H1 (cell line): Measurements from ENCODE around the gene IL9R. TPM values are rescaled to one million over a fixed set of nuclear protein-coding genes. Genes with fewer than 3 reads are reported as not detected.
"Not testable (repeated sequence)": the region's sequence is repeated elsewhere in the genome, so short reads cannot be mapped to it uniquely, and the experiment has no call there.

ENCODE experiments used
- CTCF ChIA-PET: fragments of 300-600 bp; sonication (Branson Sonifier 250); formaldehyde crosslinking; loops from one replicate; lab custom pipeline; 2021; ENCODE audit not compliant: partially characterized antibody; lab: Charles Lee
- POLR2A ChIA-PET: fragments of 300-600 bp; sonication (Branson Sonifier 250); formaldehyde crosslinking; loops from one replicate; lab custom pipeline; 2021; ENCODE audit warnings: inconsistent platforms; ENCODE audit not compliant: partially characterized antibody; lab: Charles Lee
- DNase-seq, 2 experiments: peaks; one replicate each; pipeline versions ENCODE4 v3.0.0 to v3.0.0-alpha.2; 2010 to 2022; ENCODE audit warnings: low spot score in 2 of 2, low read depth in 1 of 2, mixed read lengths in 1 of 2
- FAIRE-seq: peaks from 2 replicates; lab custom pipeline; 2011; peaks lifted over from hg19 to GRCh38; lab: Jason Lieb, UNC
- H2AFZ ChIP-seq: 2 replicates; pipeline ENCODE4 v1.8.1; 2012; ENCODE audit warnings: low read length, inconsistent platforms
- H2AK5ac ChIP-seq: 2 replicates; pipeline ENCODE4 v1.6.1; 2013; ENCODE audit warnings: low read depth, low read length
- H2BK120ac ChIP-seq: replicated peaks from 2 replicates; pipeline ENCODE3; 2013; ENCODE audit warnings: low read depth, low read length, inconsistent platforms
- H2BK12ac ChIP-seq: 2 replicates; pipeline ENCODE4 v1.6.1; 2013; ENCODE audit warnings: low read depth, low read length
- H2BK15ac ChIP-seq: 2 replicates; pipeline ENCODE4 v1.6.1; 2013; ENCODE audit warnings: low read length
- H2BK20ac ChIP-seq: 2 replicates; pipeline ENCODE4 v1.6.1; 2013; ENCODE audit warnings: low read length
- H2BK5ac ChIP-seq: 2 replicates; pipeline ENCODE4 v1.6.1; 2013; ENCODE audit warnings: low read depth, low read length
- H3K14ac ChIP-seq: 2 replicates; pipeline ENCODE4 v1.6.1; 2013; ENCODE audit warnings: inconsistent platforms; ENCODE audit not compliant: insufficient read length
- H3K18ac ChIP-seq: 2 replicates; pipeline ENCODE4 v1.6.1; 2013; ENCODE audit warnings: low read length; ENCODE audit errors: extremely low read depth
- H3K23ac ChIP-seq: 2 replicates; pipeline ENCODE4 v1.6.1; 2013; ENCODE audit warnings: inconsistent platforms; ENCODE audit not compliant: insufficient read length
- H3K23me2 ChIP-seq: 2 replicates; pipeline ENCODE4 v1.6.1; 2013; ENCODE audit warnings: low read depth, low read length
- H3K27ac ChIP-seq: 2 replicates; pipeline ENCODE4 v1.6.1; 2011; ENCODE audit warnings: low read depth, low read length, inconsistent platforms
- H3K27me3 ChIP-seq, 4 experiments: replicated peaks in 1 of 4; 1 replicate in 1 of 4; 2 replicates in 3 of 4; pipeline versions ENCODE4 v1.6.1 to v1.8.1; 2011 to 2013; ENCODE audit warnings: low read length in 3 of 4, mild to moderate bottlenecking in 3 of 4, inconsistent platforms in 2 of 4, mixed read lengths in 2 of 4, moderate library complexity in 1 of 4; ENCODE audit not compliant: control insufficient read depth in 3 of 4, insufficient read depth in 3 of 4; ENCODE audit errors: extremely low read depth in 1 of 4
- H3K36me3 ChIP-seq, 4 experiments: 2 replicates each; pipeline versions ENCODE4 v1.6.1 to v1.8.1; 2011 to 2013; ENCODE audit warnings: mild to moderate bottlenecking in 4 of 4, low read length in 3 of 4, moderate library complexity in 2 of 4, control low read depth in 1 of 4, inconsistent platforms in 1 of 4; ENCODE audit not compliant: insufficient read depth in 4 of 4, control insufficient read depth in 2 of 4
- H3K4ac ChIP-seq: replicated peaks from 2 replicates; pipeline ENCODE3; 2013; ENCODE audit warnings: low read length, low read depth, mixed read lengths, inconsistent platforms; ENCODE audit not compliant: insufficient read length
- H3K4me1 ChIP-seq, 4 experiments: replicated peaks in 1 of 4; 1 replicate in 1 of 4; 2 replicates in 3 of 4; pipeline versions ENCODE4 v1.6.1 to v1.8.1; 2011 to 2013; ENCODE audit warnings: low read length in 3 of 4, inconsistent platforms in 2 of 4, mixed read lengths in 1 of 4; ENCODE audit not compliant: insufficient read depth in 4 of 4, control insufficient read depth in 3 of 4
- H3K4me2 ChIP-seq, 2 experiments: 2 replicates each; pipeline versions ENCODE4 v1.6.1 to v1.8.1; 2011 to 2013; ENCODE audit warnings: low read depth in 2 of 2, low read length in 2 of 2, control low read depth in 1 of 2, inconsistent platforms in 1 of 2, mild to moderate bottlenecking in 1 of 2; ENCODE audit not compliant: insufficient read depth in 1 of 2
- H3K4me3 ChIP-seq, 4 experiments: fragments of 200-600, 300-600 bp in 1 of 4; sonication (generic), shearing (Covaris generic), sonication (Bioruptor Twin) in 1 of 4; 2 replicates each; pipeline versions ENCODE4 v1.5.1 to v1.8.1; 2011 to 2016; ENCODE audit warnings: low read length in 4 of 4, low read depth in 3 of 4, control low read depth in 2 of 4, inconsistent platforms in 2 of 4, mild to moderate bottlenecking in 2 of 4, mixed read lengths in 1 of 4, moderate library complexity in 1 of 4; ENCODE audit not compliant: insufficient read depth in 2 of 4; ENCODE audit errors: extremely low read depth in 1 of 4
- H3K56ac ChIP-seq: replicated peaks from 2 replicates; pipeline ENCODE3; 2013; ENCODE audit warnings: low read depth, mild to moderate bottlenecking, mixed read lengths, low read length, inconsistent platforms; ENCODE audit not compliant: insufficient read length
- H3K79me1 ChIP-seq: 2 replicates; pipeline ENCODE4 v1.6.1; 2013; ENCODE audit warnings: low read depth, low read length, control low read depth
- H3K79me2 ChIP-seq, 2 experiments: 2 replicates each; pipeline versions ENCODE4 v1.6.1 to v1.8.1; 2012 to 2013; ENCODE audit warnings: low read length in 2 of 2, mild to moderate bottlenecking in 2 of 2, inconsistent platforms in 1 of 2; ENCODE audit not compliant: insufficient read depth in 2 of 2, control insufficient read depth in 1 of 2
- H3K9ac ChIP-seq, 4 experiments: replicated peaks in 1 of 4; 1 replicate in 1 of 4; 2 replicates in 3 of 4; pipeline versions ENCODE4 v1.6.1 to v1.8.1; 2011 to 2013; ENCODE audit warnings: low read depth in 3 of 4, low read length in 3 of 4, control low read depth in 2 of 4, mild to moderate bottlenecking in 2 of 4, moderate library complexity in 2 of 4, inconsistent platforms in 1 of 4; ENCODE audit errors: extremely low read depth in 1 of 4
- H3K9me3 ChIP-seq, 2 experiments: 2 replicates each; pipeline versions ENCODE4 v1.6.1 to v1.8.1; 2012 to 2013; ENCODE audit warnings: mild to moderate bottlenecking in 2 of 2, moderate library complexity in 2 of 2, control low read depth in 1 of 2, inconsistent platforms in 1 of 2, low read depth in 1 of 2, low read length in 1 of 2, mixed read lengths in 1 of 2; ENCODE audit not compliant: insufficient read depth in 2 of 2
- H4K20me1 ChIP-seq, 2 experiments: replicated peaks in 1 of 2; 2 replicates each; pipeline versions ENCODE3 to v1.8.1; 2011 to 2013; ENCODE audit warnings: inconsistent platforms in 2 of 2, low read length in 2 of 2, mild to moderate bottlenecking in 1 of 2; ENCODE audit not compliant: insufficient read depth in 2 of 2, control insufficient read depth in 1 of 2
- H4K5ac ChIP-seq: 2 replicates; pipeline ENCODE4 v1.6.1; 2013; ENCODE audit warnings: low read length, low read depth, mixed read lengths, inconsistent platforms; ENCODE audit not compliant: insufficient read length
- H4K8ac ChIP-seq: 2 replicates; pipeline ENCODE4 v1.8.0; 2013; ENCODE audit warnings: mild to moderate bottlenecking, moderate library complexity, low read length, inconsistent platforms; ENCODE audit not compliant: insufficient read depth; ENCODE audit errors: extremely low read depth
- H4K91ac ChIP-seq: replicated peaks from 2 replicates; pipeline ENCODE3; 2013; ENCODE audit warnings: low read length, mixed read lengths, inconsistent platforms; ENCODE audit not compliant: insufficient read length
- WGBS, 2 experiments: shearing (Covaris generic) in 1 of 2; methylation state at CpG; one replicate each; pipeline versions ENCODE4 v1.1.6 to v1.1.7; 2013 to 2015; ENCODE audit warnings: low lambda C conversion rate in 2 of 2, mixed read lengths in 2 of 2, inconsistent platforms in 1 of 2, low coverage in 1 of 2, missing lambda C conversion rate in 1 of 2; ENCODE audit not compliant: insufficient replicate concordance in 2 of 2, insufficient coverage in 1 of 2, insufficient read length in 1 of 2; ENCODE audit errors: extremely low coverage in 1 of 2, missing lambda C conversion rate in 1 of 2; 5-methylcytosine and 5-hydroxymethylcytosine counted together
- polyA plus RNA-seq, 7 experiments: library from polyadenylated mRNA; depleted of rRNA in 3 of 7; stranded (reverse) in 5 of 7; unstranded in 2 of 7; fragments of >200 nt in 5 of 7; fragments of 200-250 nt in 2 of 7; gene quantifications; 1 replicate in 5 of 7; 2 replicates in 1 of 7; 4 replicates in 1 of 7; pipeline versions ENCODE4 v1.2.1 to v1.2.3, GENCODE V29; 2011 to 2013; ENCODE audit warnings: missing spikeins in 2 of 7, mixed read lengths in 2 of 7
- total RNA-seq: library from RNA; stranded (reverse); fragmentation: NEBNext Ultra II Directional; extraction: Animal tissue kit (Norgen Biotek cat#: 25700); gene quantifications from 2 replicates; pipeline ENCODE4 v1.2.1, GENCODE V29; 2021

Gene IL9R
- total and polyA plus RNA-seq, 2 of the 8 experiments (the other 6 are each of a cell fraction or from before 2014, with no cell fraction given): 0.14 to 0.28 TPM

- H2BK15ac ChIP-seq, H2BK12ac ChIP-seq, H3K36me3 ChIP-seq, H3K79me1 ChIP-seq, H3K23ac ChIP-seq, H2BK20ac ChIP-seq, H3K27ac ChIP-seq, CTCF ChIA-PET, H3K4me2 ChIP-seq, H3K14ac ChIP-seq, H2BK120ac ChIP-seq, H2AK5ac ChIP-seq, H3K4me1 ChIP-seq, H4K20me1 ChIP-seq, H3K56ac ChIP-seq, DNase-seq, H2AFZ ChIP-seq, H3K9me3 ChIP-seq, FAIRE-seq, H3K79me2 ChIP-seq, H3K4me3 ChIP-seq, H3K18ac ChIP-seq, H3K27me3 ChIP-seq, H3K4ac ChIP-seq, H4K8ac ChIP-seq, H4K5ac ChIP-seq, H4K91ac ChIP-seq, POLR2A ChIA-PET, H3K23me2 ChIP-seq, H3K9ac ChIP-seq, H2BK5ac ChIP-seq: not testable (repeated sequence)
- 80% methylated on average over 1 of the region's 5 CpGs; no CpG with 5 or more reads in 1 of the 2 experiments for WGBS, 2 experiments
Measured at GRCh38 chrX:156019846-156020245, 22.4 kb downstream of the IL9R start.

DNA sequence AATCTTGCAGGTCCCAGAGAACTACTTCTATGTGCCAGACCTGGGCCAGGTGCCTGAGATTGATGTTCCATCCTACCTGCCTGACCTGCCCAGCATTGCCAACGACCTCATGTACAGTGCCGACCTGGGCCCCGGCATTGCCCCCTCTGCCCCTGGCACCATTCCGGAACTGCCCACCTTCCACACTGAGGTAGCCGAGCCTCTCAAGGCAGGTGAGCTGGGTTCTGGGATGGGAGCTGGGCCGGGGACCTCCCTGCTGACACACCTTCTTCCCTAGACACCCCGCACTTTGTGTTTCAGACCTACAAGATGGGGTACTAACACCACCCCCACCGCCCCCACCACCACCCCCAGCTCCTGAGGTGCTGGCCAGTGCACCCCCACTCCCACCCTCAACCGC is 25.5 kb downstream of the IL9R start:
- H3K23ac ChIP-seq, H3K9ac ChIP-seq, H3K4me2 ChIP-seq, H4K5ac ChIP-seq, H3K79me1 ChIP-seq, H3K27me3 ChIP-seq, H3K4me3 ChIP-seq, H4K91ac ChIP-seq, H4K8ac ChIP-seq, H3K36me3 ChIP-seq, H2BK5ac ChIP-seq, POLR2A ChIA-PET, H3K4me1 ChIP-seq, H3K23me2 ChIP-seq, H3K79me2 ChIP-seq, H3K27ac ChIP-seq, H3K4ac ChIP-seq, DNase-seq, FAIRE-seq, H2BK120ac ChIP-seq, H3K14ac ChIP-seq, CTCF ChIA-PET, H3K56ac ChIP-seq, H4K20me1 ChIP-seq, H2BK12ac ChIP-seq, H2AFZ ChIP-seq, H2BK20ac ChIP-seq, H2AK5ac ChIP-seq, H3K18ac ChIP-seq, H3K9me3 ChIP-seq, H2BK15ac ChIP-seq: not testable (repeated sequence)
- WGBS, 2 experiments: 85% methylated on average over 5 of the region's 9 CpGs; no CpG with 5 or more reads in 1 of the 2 experiments
